GM23248 (cell line): ENCODE results near the gene USP53.

ENCODE experiments used
- EZH2 ChIP-seq: fragments of 200-600 bp; sonication (generic); IDR thresholded peaks from 2 replicates; pipeline ENCODE4 v1.6.1; 2018; ENCODE audit warnings: antibody characterized with exemption, mild to moderate bottlenecking; ENCODE audit not compliant: insufficient read depth, poor library complexity, severe bottlenecking
- EZH2phosphoT487 ChIP-seq: fragments of 200-600 bp; sonication (generic); IDR thresholded peaks from 2 replicates; pipeline ENCODE4 v1.6.1; 2018; ENCODE audit warnings: antibody characterized with exemption, moderate library complexity, mild to moderate bottlenecking, low read depth; ENCODE audit not compliant: insufficient read depth

DNA sequence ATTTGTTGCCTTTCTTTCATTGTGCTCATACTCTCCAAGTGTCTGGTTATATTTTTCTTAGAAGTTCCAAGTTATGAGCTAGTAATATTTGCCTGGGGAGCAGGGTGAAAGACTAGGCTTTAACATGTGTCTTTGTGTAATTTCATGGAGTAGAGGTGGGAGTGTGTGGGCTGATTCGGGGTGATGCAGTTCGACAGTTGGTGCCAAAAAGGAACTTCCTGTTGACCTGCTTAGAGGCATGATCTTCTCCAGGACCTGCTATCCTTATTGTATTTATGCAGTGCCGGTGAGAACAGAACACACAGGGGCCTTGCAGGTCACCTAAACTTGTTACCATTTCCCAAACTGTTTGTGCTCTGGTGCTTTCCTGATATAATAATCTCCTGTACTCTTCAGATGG, 21.2 kb downstream of the USP53 start:
- TF ChIP-seq EZH2: no peak
- no peak for TF ChIP-seq EZH2phosphoT487
